Dedifferentiated amniotic fluid mesenchymal stem cell (primary cell): ENCODE measurements around the gene AMN1.
"Not testable (repeated sequence)": the region's sequence is repeated elsewhere in the genome, so short reads cannot be mapped to it uniquely, and the experiment has no call there.

Experiments
- DNase-seq: peaks from one replicate; pipeline ENCODE4 v3.0.0-alpha.2; 2016; ENCODE audit errors: extremely low spot score

Gene AMN1

GRCh38 chr12:31733549-31734432 is 5.0 kb upstream of the AMN1 start:
- DNase-seq = not testable (repeated sequence)

GRCh38 chr12:31732926-31733548 is 4.2 kb upstream of the AMN1 start:
- no peak for DNase-seq

GRCh38 chr12:31731203-31731602 is 2.4 kb upstream of the AMN1 start:
- not testable (repeated sequence) for DNase-seq

- DNase-seq = no peak
Observed at GRCh38 chr12:31729705-31730104, 884 bp upstream of the AMN1 start.

GRCh38 chr12:31728289-31728916 is 418 bp downstream of the AMN1 start:
- no peak for DNase-seq

- no peak for DNase-seq
Observed at GRCh38 chr12:31727192-31727591, 1.6 kb downstream of the AMN1 start.

DNA sequence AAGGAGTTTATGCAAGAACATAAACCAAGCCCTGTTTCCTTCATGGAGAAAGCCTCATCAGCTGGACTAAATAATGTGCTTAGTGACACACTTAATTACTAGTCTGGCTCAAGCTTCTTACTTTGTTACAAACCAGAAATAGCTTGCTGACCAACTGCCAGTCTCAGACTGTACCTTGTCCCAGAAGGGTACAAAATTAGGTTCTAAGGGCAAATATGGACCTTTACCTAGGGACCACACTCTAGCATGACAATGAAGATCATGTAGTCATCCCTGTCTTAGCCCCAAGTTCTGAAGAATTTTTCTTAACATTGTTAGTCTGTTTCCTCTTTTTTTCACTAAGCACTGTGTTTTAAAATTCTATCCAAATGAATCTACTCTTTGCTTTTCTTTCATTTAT is 2.2 kb downstream of the AMN1 start:
- no peak for DNase-seq

GRCh38 chr12:31724557-31724956 is 4.3 kb downstream of the AMN1 start:
- no peak for DNase-seq

- DNase-seq = no peak
Observed at GRCh38 chr12:31722580-31722979, 6.2 kb downstream of the AMN1 start.

GRCh38 chr12:31718542-31719198 is 10.2 kb downstream of the AMN1 start:
- DNase-seq = not testable (repeated sequence)

GRCh38 chr12:31716998-31717397 is 11.8 kb downstream of the AMN1 start:
- not testable (repeated sequence) for DNase-seq

- DNase-seq = no peak
Observed at GRCh38 chr12:31715283-31715825, 13.5 kb downstream of the AMN1 start.

DNA sequence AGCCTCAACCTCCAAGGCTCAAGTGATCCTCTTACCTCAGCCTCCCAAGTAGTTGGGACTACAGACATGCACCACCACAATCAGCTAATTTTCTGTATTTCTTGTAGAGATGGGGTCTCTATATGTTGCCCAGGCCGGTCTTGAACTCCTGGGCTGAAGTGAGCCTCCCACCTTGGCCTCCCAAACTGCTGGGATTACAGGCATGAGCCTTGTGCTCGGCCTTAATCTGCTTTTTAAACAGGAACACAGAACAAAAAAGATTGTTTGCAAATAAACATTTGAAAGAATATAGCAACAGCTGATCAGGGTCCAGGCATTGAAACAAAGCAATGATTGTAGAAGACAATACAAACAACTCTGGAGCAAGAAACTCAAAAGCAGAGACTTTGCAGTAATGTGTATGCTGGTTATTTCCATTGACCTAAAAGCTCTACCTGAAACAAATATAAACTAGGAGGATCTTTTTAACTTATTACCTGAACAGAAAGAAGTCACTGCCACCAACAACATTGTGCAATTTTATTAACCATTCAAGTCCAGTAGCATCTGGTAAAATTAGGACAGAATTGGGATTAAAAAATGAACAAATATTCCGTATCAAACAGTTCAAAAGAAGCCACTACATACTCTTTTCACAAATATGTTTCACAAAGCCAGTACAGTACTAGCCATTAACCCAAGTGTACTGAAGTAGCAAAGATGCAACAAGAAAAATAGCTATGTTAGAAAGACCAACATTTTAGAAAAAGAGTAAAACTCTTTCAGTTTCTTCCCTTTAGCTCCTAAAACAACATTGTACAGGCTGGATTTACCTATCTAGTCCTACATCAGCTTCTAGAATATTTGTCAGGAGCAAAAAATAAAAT is 14.2 kb downstream of the AMN1 start:
- DNase-seq = no peak

DNA sequence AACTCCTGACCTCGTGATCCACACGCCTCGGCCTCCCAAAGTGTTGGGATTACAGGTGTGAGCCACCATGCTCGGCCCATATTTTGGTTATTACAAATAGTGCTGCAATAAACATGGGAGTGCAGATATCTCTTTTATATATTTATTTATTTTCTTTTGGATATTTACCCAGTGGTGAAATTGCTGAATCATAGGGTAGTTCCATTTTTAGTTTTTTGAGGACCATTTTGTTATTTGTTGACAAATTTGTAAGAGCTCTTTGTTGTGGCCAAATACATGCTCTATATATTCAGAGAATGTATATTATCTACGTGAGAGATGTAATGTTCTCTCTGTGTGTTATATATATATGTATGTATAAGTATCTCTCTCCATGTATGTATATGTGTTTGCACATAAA is 15.9 kb downstream of the AMN1 start:
- DNase-seq = no peak

DNA sequence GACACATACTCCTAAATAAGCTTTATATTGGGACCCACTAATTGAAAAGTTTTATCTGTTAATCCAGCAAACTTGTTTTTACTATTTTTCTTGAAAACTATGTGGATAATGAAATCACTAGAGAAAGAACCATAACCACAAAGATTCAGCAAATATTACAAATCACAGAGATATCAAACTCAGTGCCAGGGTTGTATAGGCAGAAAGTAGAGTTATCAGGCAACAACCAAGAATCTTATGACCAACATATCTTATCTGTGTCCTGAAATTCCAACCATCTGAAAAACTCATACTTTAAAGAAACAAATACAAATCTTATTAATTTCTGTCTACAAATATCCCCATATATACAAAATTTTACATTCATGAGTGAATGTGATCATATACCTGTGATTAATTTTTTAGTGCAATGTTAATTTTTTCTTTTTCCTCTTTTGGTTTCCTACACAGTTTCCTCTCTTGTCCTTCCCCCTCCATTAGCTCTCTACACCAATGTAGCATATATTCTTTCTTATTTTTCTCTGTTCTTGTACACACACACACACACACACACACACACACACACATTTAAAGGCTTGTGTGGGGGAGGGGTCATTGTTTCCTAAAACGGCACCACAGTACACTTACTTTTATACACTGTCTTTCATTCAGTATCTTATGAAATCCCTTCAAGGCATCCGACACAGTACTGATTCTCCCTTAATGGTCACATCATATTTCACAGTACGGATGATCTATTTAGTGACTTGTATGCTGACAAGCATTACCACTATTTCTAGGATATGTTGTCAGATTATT is 18.6 kb downstream of the AMN1 start:
- no peak for DNase-seq

GRCh38 chr12:31708118-31708517 is 20.7 kb downstream of the AMN1 start:
- not testable (repeated sequence) for DNase-seq

DNA sequence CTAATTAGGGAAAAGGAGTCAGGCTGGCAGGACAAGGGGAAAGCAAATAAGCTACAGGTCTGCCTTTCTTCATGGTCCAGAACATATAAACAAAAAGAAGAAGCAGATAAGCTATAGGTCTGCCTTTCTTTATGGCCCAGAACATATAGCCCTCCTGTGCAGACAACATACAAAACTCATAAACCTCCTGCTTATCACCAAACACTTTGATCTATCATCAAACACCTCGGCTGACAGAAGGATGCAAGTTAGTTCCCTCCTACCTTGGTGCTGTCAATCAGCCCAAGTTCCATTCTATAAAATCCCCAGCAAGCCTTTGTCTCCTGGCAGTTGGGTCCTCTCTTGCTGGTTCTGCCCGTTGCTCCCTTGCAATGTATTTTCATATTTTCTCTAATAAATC is 23.2 kb downstream of the AMN1 start:
- DNase-seq = no peak

GRCh38 chr12:31702047-31702446 is 26.8 kb downstream of the AMN1 start:
- DNase-seq = no peak

- DNase-seq = not testable (repeated sequence)
Observed at GRCh38 chr12:31689921-31690320, 38.9 kb downstream of the AMN1 start.

- no peak for DNase-seq
Observed at GRCh38 chr12:31687101-31687527, 41.7 kb downstream of the AMN1 start.
